Caco-2 (cell line): ENCODE results near the gene PPP3CB. TPM values are rescaled to one million over a fixed set of nuclear protein-coding genes. Genes with fewer than 3 reads are reported as not detected.

Source experiments
- BruUV-seq: library from RNA; stranded (reverse); fragments of 400-500 nt; replicated peaks from 2 replicates; lab custom pipeline; 2021; lab: Mats Ljungman, UMichigan
- CTCF ChIA-PET: fragments of 300-600 bp; sonication (Branson Sonifier 250); formaldehyde crosslinking; loops from one replicate; lab custom pipeline; 2022; ENCODE audit warnings: antibody characterized with exemption; lab: Charles Lee
- POLR2A ChIA-PET: fragments of 300-600 bp; sonication (Branson Sonifier 250); formaldehyde crosslinking; loops from one replicate; lab custom pipeline; 2022; ENCODE audit warnings: antibody characterized with exemption; lab: Charles Lee
- DNase-seq, 2 experiments: peaks; one replicate each; pipeline versions ENCODE4 v3.0.0 to v3.0.0-alpha.2; 2020 to 2022
- H3K27me3 ChIP-seq: replicated peaks from 2 replicates; pipeline ENCODE4 v1.6.0; 2011; ENCODE audit warnings: low read length; ENCODE audit not compliant: control insufficient read depth, insufficient read depth
- H3K36me3 ChIP-seq: 2 replicates; pipeline ENCODE4 v1.5.1; 2011; ENCODE audit warnings: low read length; ENCODE audit not compliant: control insufficient read depth, insufficient read depth
- H3K4me1 ChIP-seq: fragments of 250-450 bp; sonication (Bioruptor Pico); 2 replicates; pipeline ENCODE4 v1.5.1; 2020; ENCODE audit warnings: mild to moderate bottlenecking
- H3K4me3 ChIP-seq: 2 replicates; pipeline ENCODE4 v1.5.1; 2011; ENCODE audit warnings: low read depth, mild to moderate bottlenecking, control low read depth, low read length
- H3K9me3 ChIP-seq: fragments of 250-450 bp; sonication (Bioruptor Pico); 2 replicates; pipeline ENCODE4 v1.5.1; 2020; ENCODE audit warnings: mild to moderate bottlenecking, moderate library complexity
- H3K27ac Mint-ChIP-seq: one replicate; pipeline ENCODE4 v1.8.0; 2022; ENCODE audit warnings: mixed read lengths; ENCODE audit not compliant: unreplicated experiment
- H3K27me3 Mint-ChIP-seq: one replicate; pipeline ENCODE4 v1.8.0; 2022; ENCODE audit warnings: mixed read lengths; ENCODE audit not compliant: insufficient read depth, unreplicated experiment
- H3K36me3 Mint-ChIP-seq: one replicate; pipeline ENCODE4 v1.8.0; 2022; ENCODE audit warnings: mild to moderate bottlenecking, mixed read lengths; ENCODE audit not compliant: insufficient read depth, unreplicated experiment
- H3K4me1 Mint-ChIP-seq: one replicate; pipeline ENCODE4 v1.8.0; 2022; ENCODE audit warnings: low read depth, mixed read lengths; ENCODE audit not compliant: unreplicated experiment
- H3K4me3 Mint-ChIP-seq: one replicate; pipeline ENCODE4 v1.8.0; 2022; ENCODE audit warnings: mild to moderate bottlenecking, moderate library complexity, mixed read lengths; ENCODE audit not compliant: unreplicated experiment
- H3K9me3 Mint-ChIP-seq: one replicate; pipeline ENCODE4 v1.8.0; 2022; ENCODE audit warnings: mixed read lengths; ENCODE audit not compliant: unreplicated experiment
- CTCF ChIP-seq, 2 experiments: fragments of 200-600 bp in 1 of 2; IDR thresholded peaks; 1 replicate in 1 of 2; 2 replicates in 1 of 2; pipeline versions ENCODE4 v1.5.1 to v1.8.0; 2011 to 2022; ENCODE audit warnings: antibody characterized with exemption in 1 of 2, control low read depth in 1 of 2, inconsistent platforms in 1 of 2, low read depth in 1 of 2, low read length in 1 of 2, mild to moderate bottlenecking in 1 of 2, moderate library complexity in 1 of 2; ENCODE audit not compliant: insufficient read depth in 1 of 2, severe bottlenecking in 1 of 2, unreplicated experiment in 1 of 2
- intact Hi-C: fragments of 100-400 bp; cut with micrococcal nuclease; formaldehyde crosslinking; loops from one replicate; pipeline ENCODE4 v1.10.0; 2022; ENCODE audit not compliant: unreplicated experiment
- total RNA-seq: library from RNA; stranded (reverse); gene quantifications from 2 replicates; pipeline ENCODE4 v1.2.3, GENCODE V29; 2022

PPP3CB gene
- total RNA-seq, 1 experiment from 2014 or later = 41.5 TPM

- no peak for TF ChIP-seq CTCF (IDR thresholded peaks at IDR 0.05; ENCODE audit: insufficient read depth in 1 of 2, low read depth in 1 of 2, low read length in 1 of 2, severe bottlenecking in 1 of 2, unreplicated experiment in 1 of 2)
- Histone ChIP-seq H3K36me3 (no peaks in the 10 kb centered on the region), H3K4me3 (no peak overlapping the region), H3K27me3 (no peaks in the 10 kb centered on the region), H3K9me3 (no peaks in the 10 kb centered on the region), H3K4me1 (no peaks in the 10 kb centered on the region)
- Mint-ChIP-seq H3K27me3 (no peaks in the 10 kb centered on the region), H3K27ac (no peak overlapping the region), H3K4me3 (no peak overlapping the region), H3K36me3 (peaks cover 6% of the 10 kb centered on the region), H3K4me1 (no peaks in the 10 kb centered on the region), H3K9me3 (no peaks in the 10 kb centered on the region)
- ChIA-PET CTCF (no interaction called here), POLR2A (interaction anchor here (0.5 kb wide), 1 partner anchor 11 kb away, joined by 4 read pairs; no protein-coding TSS in a partner anchor)
- intact Hi-C loops = no loop called here
- no TSS peak for BruUV-seq
- no peak for DNase-seq
Observed at GRCh38 chr10:73506074-73506473, 10.2 kb upstream of the PPP3CB start.

GRCh38 chr10:73503037-73503436, 7.2 kb upstream of the PPP3CB start:
- ChIA-PET POLR2A (no interaction called here), CTCF (no interaction called here)
- no peaks in the 10 kb centered on the region; the same call in 1 of the 2 replicates for H3K36me3 ChIP-seq
- H3K27me3 ChIP-seq = no peaks in the 10 kb centered on the region
- no peak for TF ChIP-seq CTCF (IDR thresholded peaks at IDR 0.05; ENCODE audit: insufficient read depth in 1 of 2, low read depth in 1 of 2, low read length in 1 of 2, severe bottlenecking in 1 of 2, unreplicated experiment in 1 of 2)
- intact Hi-C loops = no loop called here
- Mint-ChIP-seq H3K4me1 (no peaks in the 10 kb centered on the region), H3K4me3 (no peak overlapping the region), H3K27ac (no peak overlapping the region), H3K27me3 (no peaks in the 10 kb centered on the region), H3K9me3 (no peaks in the 10 kb centered on the region), H3K36me3 (peaks cover 6% of the 10 kb centered on the region)
- no peak overlapping the region for H3K4me3 ChIP-seq
- H3K9me3 ChIP-seq = no peaks in the 10 kb centered on the region
- H3K4me1 ChIP-seq = no peaks in the 10 kb centered on the region
- no peak for DNase-seq
- BruUV-seq = no TSS peak

- Histone ChIP-seq H3K4me1 (peaks cover 4% of the 10 kb centered on the region; the same call in 1 of the 2 replicates), H3K36me3 (no peaks in the 10 kb centered on the region; the same call in 1 of the 2 replicates), H3K9me3 (no peaks in the 10 kb centered on the region), H3K27me3 (no peaks in the 10 kb centered on the region), H3K4me3 (no peak overlapping the region)
- Mint-ChIP-seq H3K27me3 (no peaks in the 10 kb centered on the region), H3K9me3 (no peaks in the 10 kb centered on the region), H3K36me3 (peaks cover 10% of the 10 kb centered on the region), H3K4me3 (no peak overlapping the region), H3K27ac (no peak overlapping the region), H3K4me1 (peaks cover 12% of the 10 kb centered on the region)
- TF ChIP-seq CTCF (IDR thresholded peaks at IDR 0.05; ENCODE audit: insufficient read depth in 1 of 2, low read depth in 1 of 2, low read length in 1 of 2, severe bottlenecking in 1 of 2, unreplicated experiment in 1 of 2) = no peak
- no peak for DNase-seq
- no TSS peak for BruUV-seq
- POLR2A ChIA-PET = no interaction called here
- CTCF ChIA-PET = no interaction called here
- intact Hi-C loops = no loop called here
Observed at GRCh38 chr10:73501651-73502050, 5.8 kb upstream of the PPP3CB start.
